ENCODE results near the gene IFT20.
A peak's percentile ranks its signal among the peaks of the same experiment; 100 is the strongest.

GRCh38 chr17:28346746-28347246 is 11.5 kb upstream of the IFT20 start:
- TF ChIP-seq CTCF (IDR thresholded peaks at IDR 0.05; ENCODE audit: low read length): peak; percentile 24; the same call in 1 of the 2 replicates
- no peak for TF ChIP-seq EZH2 (IDR thresholded peaks at IDR 0.05; ENCODE audit: borderline replicate concordance, low read length)

Measured in OCI-LY1 (cell line).